Vagina (tissue), 2 donors: ENCODE data around the gene TRAF5. TPM values are rescaled to one million over a fixed set of nuclear protein-coding genes. Genes with fewer than 3 reads are reported as not detected.

Experiments
- DNase-seq, 2 donors: peaks; one replicate each; pipeline ENCODE4 v3.0.0-alpha.2; 2017; ENCODE audit errors: extremely low spot score in 2 of 2
- H3K27ac ChIP-seq: fragments of 200-600 bp; sonication (generic); one replicate; pipeline ENCODE4 v1.5.1; 2019
- H3K27me3 ChIP-seq: fragments of 200-600 bp; sonication (generic); one replicate; pipeline ENCODE4 v1.5.1; 2019
- H3K36me3 ChIP-seq, 2 donors: fragments of 200-600 bp; sonication (generic); one replicate each; pipeline ENCODE4 v1.5.1; 2017 to 2019
- H3K4me1 ChIP-seq: fragments of 200-600 bp; sonication (generic); one replicate; pipeline ENCODE4 v1.5.1; 2019
- H3K4me3 ChIP-seq, 2 donors: fragments of 200-600 bp; sonication (generic); 1 replicate in 1 of 2; 2 replicates in 1 of 2; pipeline ENCODE4 v1.5.1; 2016 to 2019
- H3K9me3 ChIP-seq: fragments of 200-600 bp; sonication (generic); one replicate; pipeline ENCODE4 v1.5.1; 2019
- POLR2A ChIP-seq, 2 donors: fragments of 450-650 bp; IDR thresholded peaks; one replicate each; pipeline ENCODE4 v1.6.1; 2017; ENCODE audit warnings: antibody characterized with exemption in 2 of 2, mild to moderate bottlenecking in 2 of 2, moderate library complexity in 2 of 2
- POLR2AphosphoS5 ChIP-seq, 2 donors: sonication (generic); formaldehyde crosslinking; IDR thresholded peaks; one replicate each; pipeline ENCODE4 v1.9.0; 2017; ENCODE audit warnings: antibody characterized with exemption in 2 of 2, mild to moderate bottlenecking in 2 of 2, low read depth in 1 of 2; ENCODE audit not compliant: insufficient read depth in 1 of 2
- intact Hi-C: fragments of 100-400 bp; cut with DNase I; formaldehyde crosslinking; loops from one replicate; pipeline ENCODE4 v1.15.1; 2023
- total RNA-seq: library from RNA; depleted of rRNA; stranded (reverse); fragments of >200 nt; gene quantifications from one replicate; pipeline ENCODE4 v1.2.3, GENCODE V29; 2016
- TF ChIP-seq, protein P1 (sequence below), 3 experiments: fragments of 450-650 bp in 2 of 3; fragments of 200-600 bp in 1 of 3; sonication (generic) in 1 of 3; IDR thresholded peaks; one replicate each; pipeline ENCODE4 v1.5.1; 2017 to 2019; ENCODE audit warnings: antibody characterized with exemption in 3 of 3, mild to moderate bottlenecking in 2 of 3, moderate library complexity in 2 of 3

Gene TRAF5, protein sequence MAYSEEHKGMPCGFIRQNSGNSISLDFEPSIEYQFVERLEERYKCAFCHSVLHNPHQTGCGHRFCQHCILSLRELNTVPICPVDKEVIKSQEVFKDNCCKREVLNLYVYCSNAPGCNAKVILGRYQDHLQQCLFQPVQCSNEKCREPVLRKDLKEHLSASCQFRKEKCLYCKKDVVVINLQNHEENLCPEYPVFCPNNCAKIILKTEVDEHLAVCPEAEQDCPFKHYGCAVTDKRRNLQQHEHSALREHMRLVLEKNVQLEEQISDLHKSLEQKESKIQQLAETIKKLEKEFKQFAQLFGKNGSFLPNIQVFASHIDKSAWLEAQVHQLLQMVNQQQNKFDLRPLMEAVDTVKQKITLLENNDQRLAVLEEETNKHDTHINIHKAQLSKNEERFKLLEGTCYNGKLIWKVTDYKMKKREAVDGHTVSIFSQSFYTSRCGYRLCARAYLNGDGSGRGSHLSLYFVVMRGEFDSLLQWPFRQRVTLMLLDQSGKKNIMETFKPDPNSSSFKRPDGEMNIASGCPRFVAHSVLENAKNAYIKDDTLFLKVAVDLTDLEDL
- total RNA-seq = 14.0 TPM

DNA sequence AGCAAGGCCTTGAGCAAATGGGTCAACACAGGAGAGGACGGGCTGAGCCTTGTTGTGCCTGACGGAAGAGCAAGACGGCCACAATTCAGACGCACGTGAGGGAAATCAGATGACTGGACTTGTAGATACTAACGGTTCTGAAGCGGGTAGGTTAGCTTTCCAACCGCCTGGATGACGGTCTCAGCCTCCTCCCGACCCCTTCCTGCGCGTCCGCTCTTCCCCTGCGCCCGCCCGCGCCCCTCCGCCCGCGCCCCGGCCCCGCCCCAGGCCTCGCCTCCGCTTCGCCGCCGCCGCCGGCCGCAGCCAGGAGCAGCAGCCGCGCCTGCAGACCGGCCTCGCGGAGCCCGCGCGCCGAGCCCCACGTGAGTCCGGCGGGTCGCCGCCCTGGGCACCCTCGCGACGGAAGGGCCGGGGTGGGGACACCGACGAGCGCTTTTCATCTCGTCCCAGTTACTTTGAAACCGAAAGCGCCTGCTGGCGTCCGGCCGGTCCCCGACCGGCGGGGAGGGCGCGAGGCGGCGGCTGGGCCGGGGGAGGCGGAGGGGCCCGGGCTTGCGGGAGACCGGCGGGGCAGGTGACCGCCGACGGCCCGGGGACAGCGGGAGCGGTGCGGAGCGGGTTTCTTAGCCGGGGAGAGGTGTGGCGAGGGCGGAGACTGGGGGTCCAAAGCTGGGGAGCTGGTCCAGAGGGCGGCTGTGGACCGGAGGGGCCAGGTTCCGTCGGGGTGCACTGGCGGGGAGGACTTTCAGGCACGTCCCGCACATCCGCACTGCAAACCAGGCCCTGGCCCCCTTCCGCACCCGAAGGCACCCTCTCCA lies at the start of gene TRAF5:
Gene TRAF5, plus strand, starts transcription at position 306 of the 818 bp plus-strand sequence. CDS start 26,407 bp downstream, outside the sequence.
- DNase-seq = peak in 1 of 2 donors; percentile 86
- TF ChIP-seq POLR2A (IDR thresholded peaks at IDR 0.05) = no peak
- TF ChIP-seq, protein P1, sequence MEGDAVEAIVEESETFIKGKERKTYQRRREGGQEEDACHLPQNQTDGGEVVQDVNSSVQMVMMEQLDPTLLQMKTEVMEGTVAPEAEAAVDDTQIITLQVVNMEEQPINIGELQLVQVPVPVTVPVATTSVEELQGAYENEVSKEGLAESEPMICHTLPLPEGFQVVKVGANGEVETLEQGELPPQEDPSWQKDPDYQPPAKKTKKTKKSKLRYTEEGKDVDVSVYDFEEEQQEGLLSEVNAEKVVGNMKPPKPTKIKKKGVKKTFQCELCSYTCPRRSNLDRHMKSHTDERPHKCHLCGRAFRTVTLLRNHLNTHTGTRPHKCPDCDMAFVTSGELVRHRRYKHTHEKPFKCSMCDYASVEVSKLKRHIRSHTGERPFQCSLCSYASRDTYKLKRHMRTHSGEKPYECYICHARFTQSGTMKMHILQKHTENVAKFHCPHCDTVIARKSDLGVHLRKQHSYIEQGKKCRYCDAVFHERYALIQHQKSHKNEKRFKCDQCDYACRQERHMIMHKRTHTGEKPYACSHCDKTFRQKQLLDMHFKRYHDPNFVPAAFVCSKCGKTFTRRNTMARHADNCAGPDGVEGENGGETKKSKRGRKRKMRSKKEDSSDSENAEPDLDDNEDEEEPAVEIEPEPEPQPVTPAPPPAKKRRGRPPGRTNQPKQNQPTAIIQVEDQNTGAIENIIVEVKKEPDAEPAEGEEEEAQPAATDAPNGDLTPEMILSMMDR (IDR thresholded peaks at IDR 0.05) = peak in 1 of 3 experiments; percentile 16
- Histone ChIP-seq H3K4me1 (peaks cover 44% of the 10 kb centered on the region), H3K36me3 (no peaks in the 10 kb centered on the region), H3K9me3 (no peaks in the 10 kb centered on the region), H3K4me3 (peak within 1 kb of the TSS; percentile 68 to 80), H3K27ac (peak within 1 kb of the TSS; percentile 89), H3K27me3 (no peaks in the 10 kb centered on the region)
- intact Hi-C loops = loop anchor here (10.0 kb wide), 1 partner anchor 72 kb away; the partner anchor contains the start of gene RCOR3

DNA sequence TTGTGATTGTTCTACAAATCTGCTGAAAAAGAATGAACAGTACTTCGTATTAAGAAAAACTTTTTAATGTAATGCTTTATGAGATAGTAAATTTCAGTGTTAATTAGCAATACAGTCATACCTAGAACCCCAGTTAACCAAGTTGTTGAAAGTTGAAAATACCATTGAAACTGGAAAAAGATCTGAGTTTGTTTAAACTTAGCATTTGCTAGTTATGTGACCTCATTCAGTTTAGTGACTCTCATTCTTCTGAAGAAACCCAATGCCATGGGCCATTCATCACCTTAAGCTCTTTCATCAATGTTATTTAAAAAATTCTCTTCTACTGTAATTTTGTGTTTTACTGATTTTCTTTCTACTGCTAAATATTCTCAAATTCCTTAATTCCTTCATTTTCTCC lies 47.3 kb upstream of the TRAF5 start:
- TF ChIP-seq POLR2AphosphoS5 (IDR thresholded peaks at IDR 0.05; ENCODE audit: insufficient read depth in 1 of 2, low read depth in 1 of 2) (no peak), POLR2A (IDR thresholded peaks at IDR 0.05) (no peak)
- TF ChIP-seq, protein P1 (IDR thresholded peaks at IDR 0.05) = no peak
- intact Hi-C loops = no loop called here

DNA sequence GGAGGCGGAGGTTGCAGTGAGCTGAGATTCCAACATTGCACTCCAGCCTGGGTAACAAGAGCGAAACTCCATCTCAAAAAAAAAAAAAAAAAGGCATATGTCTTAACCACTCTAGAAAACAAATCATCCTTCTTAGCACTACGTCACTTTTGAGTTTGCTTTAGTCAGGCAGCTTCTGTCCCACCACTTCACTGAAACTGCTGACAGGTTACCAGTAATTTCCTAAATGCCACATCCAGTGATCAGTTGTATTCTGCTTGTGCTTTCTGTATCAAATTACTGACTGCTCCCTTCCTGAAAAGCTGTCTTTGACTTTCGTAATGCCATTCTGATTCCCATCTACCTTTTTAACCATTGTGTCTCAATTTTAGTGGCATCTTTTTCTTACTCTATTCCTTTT lies 45.7 kb upstream of the TRAF5 start:
- no peak overlapping the region for H3K4me3 ChIP-seq
- DNase-seq = no peak
- no peak overlapping the region for H3K27ac ChIP-seq
- H3K4me1 ChIP-seq = no peaks in the 10 kb centered on the region
- no peaks in the 10 kb centered on the region for H3K27me3 ChIP-seq
- H3K9me3 ChIP-seq = no peaks in the 10 kb centered on the region
- intact Hi-C loops = no loop called here
- TF ChIP-seq, protein P1 (IDR thresholded peaks at IDR 0.05) = no peak
- TF ChIP-seq POLR2AphosphoS5 (IDR thresholded peaks at IDR 0.05; ENCODE audit: insufficient read depth in 1 of 2, low read depth in 1 of 2) = no peak
- TF ChIP-seq POLR2A (IDR thresholded peaks at IDR 0.05) = no peak
- peaks cover 0 to 44% of the 10 kb centered on the region in 2 donors for H3K36me3 ChIP-seq

More for the DNA sequence above, 47.3 kb upstream of the TRAF5 start:
- no peaks in the 10 kb centered on the region for H3K27me3 ChIP-seq
- H3K27ac ChIP-seq = no peak overlapping the region
- H3K9me3 ChIP-seq = no peaks in the 10 kb centered on the region
- H3K4me1 ChIP-seq = no peaks in the 10 kb centered on the region
- DNase-seq = no peak
- peaks cover 0 to 50% of the 10 kb centered on the region in 2 donors for H3K36me3 ChIP-seq
- H3K4me3 ChIP-seq = no peak overlapping the region

DNA sequence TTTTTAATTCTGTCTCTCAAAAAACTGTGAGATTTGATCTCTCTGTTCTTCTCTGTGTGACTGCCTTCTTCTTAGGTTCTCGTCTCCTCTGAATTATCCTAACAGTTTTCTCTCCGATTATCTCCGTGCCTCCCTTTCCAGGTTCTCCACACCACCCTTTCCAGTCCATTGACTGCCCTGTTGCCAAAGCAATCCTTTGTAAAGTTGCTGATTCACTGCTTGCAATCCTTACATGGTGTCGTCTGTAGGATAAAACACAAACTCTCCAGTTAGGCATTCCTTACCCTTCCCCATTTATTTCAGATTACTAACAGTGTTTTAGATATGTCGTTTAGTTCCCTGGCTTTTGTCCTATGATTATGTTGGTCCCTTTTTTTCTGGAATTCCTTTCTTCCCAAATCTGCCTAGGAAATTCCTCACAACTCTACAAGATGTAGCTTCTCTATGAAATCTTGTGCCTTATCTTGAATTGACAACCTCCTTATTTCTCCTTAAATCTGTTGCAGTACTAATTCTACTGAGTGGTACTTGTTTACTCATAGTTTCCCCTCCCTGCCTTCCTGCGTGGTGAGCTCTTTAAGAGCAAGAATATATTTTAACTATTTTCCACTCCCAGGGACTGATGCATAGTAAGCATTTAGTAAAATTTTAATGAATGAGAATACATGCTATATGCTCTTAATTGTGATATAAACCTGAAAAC lies 45.2 kb upstream of the TRAF5 start:
- intact Hi-C loops = no loop called here
- no peak overlapping the region for H3K27ac ChIP-seq
- no peak for DNase-seq
- no peak overlapping the region for H3K4me3 ChIP-seq
- TF ChIP-seq, protein P1 (IDR thresholded peaks at IDR 0.05) = no peak
- TF ChIP-seq POLR2AphosphoS5 (IDR thresholded peaks at IDR 0.05; ENCODE audit: insufficient read depth in 1 of 2, low read depth in 1 of 2) (no peak), POLR2A (IDR thresholded peaks at IDR 0.05) (no peak)
- no peaks in the 10 kb centered on the region for H3K9me3 ChIP-seq
- peaks cover 0 to 44% of the 10 kb centered on the region in 2 donors for H3K36me3 ChIP-seq
- H3K4me1 ChIP-seq = no peaks in the 10 kb centered on the region
- H3K27me3 ChIP-seq = no peaks in the 10 kb centered on the region
